ENCODE measurements around the gene PDGFD.

The PDGFD gene

DNA sequence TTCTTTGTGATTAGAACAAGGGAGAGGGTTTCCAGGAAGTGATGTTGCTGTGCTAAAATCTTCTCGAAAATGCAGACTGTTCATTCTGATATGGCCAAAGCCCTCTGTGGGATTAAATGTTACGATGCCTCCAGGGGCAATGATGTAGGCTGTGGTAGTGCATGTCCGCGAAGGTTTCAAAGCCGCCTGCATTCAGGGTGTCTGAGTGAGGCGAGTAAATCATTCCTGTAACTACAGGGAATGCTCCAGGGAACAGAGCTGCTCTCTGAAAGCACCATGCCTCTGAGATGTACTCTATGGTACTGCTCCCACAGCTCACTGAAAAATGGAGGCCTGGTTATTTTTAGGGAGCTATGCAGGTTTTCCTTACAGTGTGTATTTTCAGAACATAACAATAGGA lies 21.2 kb downstream of the PDGFD start:
- TF ChIP-seq, protein P1, sequence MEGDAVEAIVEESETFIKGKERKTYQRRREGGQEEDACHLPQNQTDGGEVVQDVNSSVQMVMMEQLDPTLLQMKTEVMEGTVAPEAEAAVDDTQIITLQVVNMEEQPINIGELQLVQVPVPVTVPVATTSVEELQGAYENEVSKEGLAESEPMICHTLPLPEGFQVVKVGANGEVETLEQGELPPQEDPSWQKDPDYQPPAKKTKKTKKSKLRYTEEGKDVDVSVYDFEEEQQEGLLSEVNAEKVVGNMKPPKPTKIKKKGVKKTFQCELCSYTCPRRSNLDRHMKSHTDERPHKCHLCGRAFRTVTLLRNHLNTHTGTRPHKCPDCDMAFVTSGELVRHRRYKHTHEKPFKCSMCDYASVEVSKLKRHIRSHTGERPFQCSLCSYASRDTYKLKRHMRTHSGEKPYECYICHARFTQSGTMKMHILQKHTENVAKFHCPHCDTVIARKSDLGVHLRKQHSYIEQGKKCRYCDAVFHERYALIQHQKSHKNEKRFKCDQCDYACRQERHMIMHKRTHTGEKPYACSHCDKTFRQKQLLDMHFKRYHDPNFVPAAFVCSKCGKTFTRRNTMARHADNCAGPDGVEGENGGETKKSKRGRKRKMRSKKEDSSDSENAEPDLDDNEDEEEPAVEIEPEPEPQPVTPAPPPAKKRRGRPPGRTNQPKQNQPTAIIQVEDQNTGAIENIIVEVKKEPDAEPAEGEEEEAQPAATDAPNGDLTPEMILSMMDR (conservative IDR thresholded peaks at IDR 0.05; ENCODE audit: low read depth) = no peak
- POLR2A ChIA-PET (ENCODE audit: low non-redundant PET) = no interaction called here
- DNase-seq (ENCODE audit: low spot score) = no peak
- CTCF ChIA-PET = no interaction called here
- no peak overlapping the region for H3K27ac ChIP-seq

DNA sequence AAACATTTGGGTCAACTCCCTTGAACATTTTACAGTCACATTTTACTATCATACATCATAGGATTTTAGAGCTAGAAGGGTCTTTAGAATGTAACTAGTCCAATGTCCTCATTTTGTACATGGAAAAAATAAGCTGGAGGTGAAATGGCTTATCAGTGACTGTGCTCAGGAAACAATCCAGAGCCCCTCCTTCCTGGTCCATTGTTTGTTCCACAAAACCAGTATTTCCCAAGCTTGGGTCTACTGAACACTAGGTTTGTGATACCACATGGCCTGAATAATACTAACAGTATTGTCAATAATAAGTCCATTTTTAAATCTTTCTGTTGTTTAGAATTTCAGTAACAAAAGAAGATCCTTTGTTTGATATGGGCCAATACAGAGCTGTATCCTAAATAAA lies 27.1 kb downstream of the PDGFD start:
- ChIA-PET POLR2A (ENCODE audit: low non-redundant PET) (no interaction called here), CTCF (no interaction called here)
- H3K27ac ChIP-seq = no peak overlapping the region
- TF ChIP-seq, protein P1 (conservative IDR thresholded peaks at IDR 0.05; ENCODE audit: low read depth) = no peak
- no peak for DNase-seq (ENCODE audit: low spot score)

DNA sequence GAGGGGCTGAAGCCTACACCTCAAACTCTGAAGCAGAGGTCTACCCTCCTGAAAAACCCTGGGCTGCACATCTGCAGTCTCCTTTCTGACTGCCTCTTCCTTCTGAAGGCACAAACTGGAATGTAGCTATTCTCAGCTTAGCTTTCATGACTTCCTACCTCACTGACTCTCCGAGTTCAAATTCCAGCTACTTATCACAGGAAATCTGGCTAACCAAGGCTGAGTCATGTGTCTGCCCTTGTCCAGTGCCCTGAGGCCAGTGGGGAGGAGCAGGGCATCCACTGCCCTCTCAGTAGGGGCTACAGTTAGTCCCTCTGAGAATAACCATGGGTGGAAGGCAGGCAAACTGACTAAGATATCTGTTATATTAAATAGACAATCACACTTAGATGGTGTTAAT lies 29.2 kb downstream of the PDGFD start:
- TF ChIP-seq, protein P1 (conservative IDR thresholded peaks at IDR 0.05; ENCODE audit: low read depth) = no peak
- ChIA-PET CTCF (no interaction called here), POLR2A (ENCODE audit: low non-redundant PET) (no interaction called here)
- H3K27ac ChIP-seq = no peak overlapping the region
- no peak for DNase-seq (ENCODE audit: low spot score)

DNA sequence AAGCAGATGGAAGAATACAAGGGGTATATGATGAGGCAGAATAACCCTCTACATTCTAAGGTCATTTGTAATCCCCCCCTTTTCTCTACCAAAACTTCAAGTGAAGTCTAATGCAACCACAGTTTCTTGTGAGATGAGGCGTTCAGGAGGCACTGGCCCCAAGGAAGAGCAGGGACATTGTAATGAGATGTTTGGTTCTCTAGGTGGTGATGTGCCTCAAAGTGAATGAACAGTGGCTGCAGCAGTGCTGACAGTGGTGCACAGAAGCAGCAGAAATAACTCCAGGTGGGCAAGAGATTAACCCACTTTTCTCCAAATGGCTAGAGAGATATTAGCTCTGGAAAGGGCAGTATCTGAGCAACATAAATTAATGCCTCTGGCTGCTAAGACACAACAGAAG lies 33.8 kb downstream of the PDGFD start:
- DNase-seq (ENCODE audit: low spot score) = no peak
- CTCF ChIA-PET = interaction anchor here (0.5 kb wide), 1 partner anchor 448 kb away, joined by 3 read pairs; no protein-coding TSS in a partner anchor
- TF ChIP-seq, protein P1 (conservative IDR thresholded peaks at IDR 0.05; ENCODE audit: low read depth) = no peak
- POLR2A ChIA-PET (ENCODE audit: low non-redundant PET) = no interaction called here
- H3K27ac ChIP-seq = no peak overlapping the region

DNA sequence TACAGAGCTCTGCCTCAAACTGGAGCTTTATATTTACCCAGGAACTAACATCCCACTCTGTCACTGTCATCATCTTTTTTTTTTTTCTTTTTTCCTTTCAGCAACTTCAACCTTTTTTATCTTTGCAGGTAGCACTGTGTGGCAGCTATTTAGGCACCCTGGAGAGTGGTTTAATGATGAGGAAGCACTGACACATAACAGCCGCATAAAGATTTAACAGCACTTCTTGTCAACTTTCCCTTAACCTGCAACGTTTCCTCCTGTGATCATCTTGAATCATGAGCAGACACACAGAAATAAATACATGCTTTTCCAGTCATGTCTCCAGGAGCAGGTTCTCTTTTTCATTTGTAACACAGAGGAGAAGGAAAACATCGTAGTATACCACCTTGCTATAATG lies 34.8 kb downstream of the PDGFD start:
- no peak overlapping the region for H3K27ac ChIP-seq
- CTCF ChIA-PET = no interaction called here
- TF ChIP-seq, protein P1 (conservative IDR thresholded peaks at IDR 0.05; ENCODE audit: low read depth) = no peak
- DNase-seq (ENCODE audit: low spot score) = no peak
- POLR2A ChIA-PET (ENCODE audit: low non-redundant PET) = no interaction called here

DNA sequence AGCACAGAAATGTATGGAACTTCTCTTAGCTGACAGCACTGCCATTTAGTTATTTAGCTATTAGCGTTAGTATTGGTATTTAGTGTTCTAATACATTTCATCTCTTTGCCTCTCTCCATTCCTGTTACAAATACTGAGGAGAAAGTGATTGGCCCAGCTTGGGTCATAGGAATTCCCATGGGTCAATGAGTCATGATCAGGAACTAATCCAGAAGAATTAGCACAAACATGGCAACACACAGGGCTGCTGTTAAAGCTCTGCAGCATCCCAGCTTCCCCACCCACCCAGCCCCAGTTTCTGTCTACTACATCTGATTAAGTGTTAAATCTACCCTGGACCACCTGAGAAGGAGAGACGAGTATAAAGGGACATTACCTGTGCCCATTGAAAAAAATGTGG lies 36.1 kb downstream of the PDGFD start:
- POLR2A ChIA-PET (ENCODE audit: low non-redundant PET) = no interaction called here
- CTCF ChIA-PET = interaction anchor here (0.6 kb wide), 1 partner anchor 18 kb away, joined by 5 read pairs; no protein-coding TSS in a partner anchor
- no peak overlapping the region for H3K27ac ChIP-seq
- TF ChIP-seq, protein P1 (conservative IDR thresholded peaks at IDR 0.05; ENCODE audit: low read depth) = no peak
- DNase-seq (ENCODE audit: low spot score) = peak; percentile 41

DNA sequence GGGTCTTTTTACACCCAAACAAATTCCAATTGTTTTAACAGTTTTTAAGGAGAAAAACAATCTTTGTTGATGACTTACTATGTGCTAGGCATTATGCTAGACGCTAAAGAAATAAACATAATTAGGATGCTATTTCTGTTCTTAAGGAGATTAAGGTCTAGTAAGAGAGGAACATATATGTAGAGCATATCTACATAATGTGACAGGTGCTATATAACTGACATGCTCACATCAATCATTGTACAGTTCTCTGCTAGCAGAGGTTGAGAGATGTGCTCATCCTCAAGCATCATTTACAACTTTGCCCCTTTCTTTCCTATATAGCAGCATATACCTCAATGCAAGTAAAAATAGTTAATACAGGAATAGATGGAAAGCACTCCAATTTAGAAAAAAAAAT lies 37.5 kb downstream of the PDGFD start:
- ChIA-PET POLR2A (ENCODE audit: low non-redundant PET) (no interaction called here), CTCF (no interaction called here)
- TF ChIP-seq, protein P1 (conservative IDR thresholded peaks at IDR 0.05; ENCODE audit: low read depth) = no peak
- no peak overlapping the region for H3K27ac ChIP-seq
- DNase-seq (ENCODE audit: low spot score) = no peak
